ENCODE results near the gene HOXA3. TPM values are rescaled to one million over a fixed set of nuclear protein-coding genes. Genes with fewer than 3 reads are reported as not detected.

The HOXA3 gene
- total RNA-seq, 1 donor from 2014 or later, result 3.9 TPM

DNA sequence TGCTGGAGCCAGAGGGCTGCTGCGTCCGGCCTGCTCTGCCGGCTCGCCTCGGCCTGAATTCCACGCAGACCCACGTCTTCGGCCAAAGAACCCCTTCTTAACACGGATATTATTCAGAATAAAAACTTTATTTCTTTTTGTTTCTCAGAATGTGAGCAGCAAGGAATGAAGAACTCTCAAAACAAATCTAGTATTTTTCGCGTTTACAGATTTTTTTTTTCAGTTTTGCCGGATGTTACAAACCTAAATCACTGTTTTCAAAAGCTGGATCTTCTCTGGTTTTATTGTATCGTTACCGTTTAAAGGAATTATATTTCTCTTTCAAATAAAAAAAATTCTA is 45.5 kb downstream of the HOXA3 start:
- H3K4me1 ChIP-seq, result no peaks in the 10 kb centered on the region

DNA sequence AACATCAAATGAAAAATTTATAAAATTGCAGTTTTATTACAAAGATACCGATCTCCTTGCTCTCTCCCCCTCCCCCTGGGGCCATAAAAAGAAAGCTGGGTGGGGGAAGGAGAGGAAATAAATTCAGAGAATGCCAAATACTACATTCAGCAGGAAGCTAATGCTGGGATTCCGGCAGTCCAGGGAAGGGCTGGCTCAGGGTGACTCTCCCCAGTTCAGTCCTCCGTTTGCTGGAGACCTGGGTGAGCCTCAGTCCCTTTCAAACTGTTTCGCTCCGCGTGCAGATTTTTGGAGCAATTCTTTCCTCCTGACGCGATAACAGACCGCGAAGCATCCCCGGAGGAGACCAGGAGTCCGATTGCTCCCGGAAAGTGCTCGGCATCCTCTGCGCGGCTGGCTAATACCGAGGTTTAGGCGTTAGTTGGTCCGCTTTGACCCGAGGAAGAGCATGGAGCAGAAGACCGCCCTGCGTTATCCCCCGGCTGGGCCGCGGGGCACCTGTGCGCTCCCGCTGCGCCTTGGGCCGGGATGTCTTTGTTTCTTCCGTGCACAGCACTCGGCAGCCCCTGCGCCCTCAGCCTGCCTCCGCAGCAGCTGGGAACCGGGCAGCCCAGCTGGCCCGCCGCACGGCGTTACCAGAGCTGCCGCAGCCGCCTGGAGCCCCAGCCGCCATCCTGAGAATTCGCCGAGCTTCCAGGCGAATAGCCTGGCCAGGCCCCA is 46.0 kb downstream of the HOXA3 start:
- H3K9me3 ChIP-seq, result no peaks in the 10 kb centered on the region
- H3K36me3 ChIP-seq, result no peaks in the 10 kb centered on the region
- intact Hi-C loops (cut with DNase I), result no loop called here
- TF ChIP-seq POLR2AphosphoS5 (IDR thresholded peaks at IDR 0.05; ENCODE audit: insufficient read depth in 1 of 2, low read depth in 1 of 2) (no peak), POLR2A (IDR thresholded peaks at IDR 0.05) (no peak)
- TF ChIP-seq, protein P1, sequence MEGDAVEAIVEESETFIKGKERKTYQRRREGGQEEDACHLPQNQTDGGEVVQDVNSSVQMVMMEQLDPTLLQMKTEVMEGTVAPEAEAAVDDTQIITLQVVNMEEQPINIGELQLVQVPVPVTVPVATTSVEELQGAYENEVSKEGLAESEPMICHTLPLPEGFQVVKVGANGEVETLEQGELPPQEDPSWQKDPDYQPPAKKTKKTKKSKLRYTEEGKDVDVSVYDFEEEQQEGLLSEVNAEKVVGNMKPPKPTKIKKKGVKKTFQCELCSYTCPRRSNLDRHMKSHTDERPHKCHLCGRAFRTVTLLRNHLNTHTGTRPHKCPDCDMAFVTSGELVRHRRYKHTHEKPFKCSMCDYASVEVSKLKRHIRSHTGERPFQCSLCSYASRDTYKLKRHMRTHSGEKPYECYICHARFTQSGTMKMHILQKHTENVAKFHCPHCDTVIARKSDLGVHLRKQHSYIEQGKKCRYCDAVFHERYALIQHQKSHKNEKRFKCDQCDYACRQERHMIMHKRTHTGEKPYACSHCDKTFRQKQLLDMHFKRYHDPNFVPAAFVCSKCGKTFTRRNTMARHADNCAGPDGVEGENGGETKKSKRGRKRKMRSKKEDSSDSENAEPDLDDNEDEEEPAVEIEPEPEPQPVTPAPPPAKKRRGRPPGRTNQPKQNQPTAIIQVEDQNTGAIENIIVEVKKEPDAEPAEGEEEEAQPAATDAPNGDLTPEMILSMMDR (IDR thresholded peaks at IDR 0.05), result no peak
- peak overlapping the region; percentile 66 for H3K27ac ChIP-seq
- no peaks in the 10 kb centered on the region for H3K27me3 ChIP-seq
- peak overlapping the region; percentile 1 to 29 for H3K4me3 ChIP-seq
- no peaks in the 10 kb centered on the region for H3K4me1 ChIP-seq
- no peak for DNase-seq (ENCODE audit: extremely low spot score in 2 of 2)

More for the DNA sequence above, 45.5 kb downstream of the HOXA3 start:
- no peaks in the 10 kb centered on the region for H3K36me3 ChIP-seq
- intact Hi-C loops (cut with DNase I), result no loop called here
- peak overlapping the region; percentile 66 for H3K27ac ChIP-seq
- peak overlapping the region; percentile 1 to 29 for H3K4me3 ChIP-seq
- DNase-seq (ENCODE audit: extremely low spot score in 2 of 2), result no peak
- H3K9me3 ChIP-seq, result no peaks in the 10 kb centered on the region
- no peaks in the 10 kb centered on the region for H3K27me3 ChIP-seq
- TF ChIP-seq POLR2A (IDR thresholded peaks at IDR 0.05), result no peak
- TF ChIP-seq POLR2AphosphoS5 (IDR thresholded peaks at IDR 0.05; ENCODE audit: insufficient read depth in 1 of 2, low read depth in 1 of 2), result no peak
- TF ChIP-seq, protein P1 (IDR thresholded peaks at IDR 0.05), result no peak

DNA sequence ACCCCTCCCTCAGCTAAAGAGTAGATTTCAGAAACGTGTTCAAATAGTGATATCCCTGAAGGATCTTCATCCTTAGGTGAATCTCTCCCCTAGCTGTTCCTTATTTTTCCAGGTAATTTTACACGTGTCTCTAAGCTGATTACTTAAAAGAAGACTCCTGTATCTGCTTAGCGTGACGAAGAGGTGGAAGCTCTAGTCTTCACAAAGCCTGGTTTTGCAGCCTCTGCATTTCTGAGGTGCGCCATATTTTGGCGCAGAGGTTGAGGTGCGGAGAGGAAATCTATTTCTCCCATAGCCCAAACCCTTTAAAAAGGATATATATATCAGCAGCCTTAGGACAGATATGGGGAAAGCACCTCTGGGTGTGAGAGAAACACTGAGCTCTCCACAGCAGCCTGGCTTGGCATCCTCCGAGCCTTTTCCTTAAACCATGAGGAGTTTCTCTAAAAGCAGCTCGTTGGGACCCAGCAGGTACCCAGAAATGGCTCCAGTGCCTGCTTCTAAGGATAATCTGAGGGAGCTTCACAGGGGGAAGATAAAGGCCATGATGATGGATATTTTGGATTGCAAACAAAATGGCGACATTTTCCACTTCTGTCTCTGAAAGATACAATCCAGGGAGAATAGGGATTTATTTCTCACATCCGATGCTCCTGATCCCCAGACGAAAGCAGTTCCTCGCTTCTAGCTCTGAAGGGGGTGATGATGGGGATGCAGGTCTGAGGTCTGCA is 46.9 kb downstream of the HOXA3 start:
- Histone ChIP-seq H3K36me3 (no peaks in the 10 kb centered on the region), H3K27me3 (no peaks in the 10 kb centered on the region), H3K4me1 (no peaks in the 10 kb centered on the region), H3K9me3 (no peaks in the 10 kb centered on the region), H3K27ac (no peak overlapping the region), H3K4me3 (no peak overlapping the region)
- intact Hi-C loops (cut with DNase I), result no loop called here
- TF ChIP-seq POLR2A (IDR thresholded peaks at IDR 0.05) (no peak), POLR2AphosphoS5 (IDR thresholded peaks at IDR 0.05; ENCODE audit: insufficient read depth in 1 of 2, low read depth in 1 of 2) (no peak)
- TF ChIP-seq, protein P1 (IDR thresholded peaks at IDR 0.05), result no peak
- DNase-seq (ENCODE audit: extremely low spot score in 2 of 2), result no peak

DNA sequence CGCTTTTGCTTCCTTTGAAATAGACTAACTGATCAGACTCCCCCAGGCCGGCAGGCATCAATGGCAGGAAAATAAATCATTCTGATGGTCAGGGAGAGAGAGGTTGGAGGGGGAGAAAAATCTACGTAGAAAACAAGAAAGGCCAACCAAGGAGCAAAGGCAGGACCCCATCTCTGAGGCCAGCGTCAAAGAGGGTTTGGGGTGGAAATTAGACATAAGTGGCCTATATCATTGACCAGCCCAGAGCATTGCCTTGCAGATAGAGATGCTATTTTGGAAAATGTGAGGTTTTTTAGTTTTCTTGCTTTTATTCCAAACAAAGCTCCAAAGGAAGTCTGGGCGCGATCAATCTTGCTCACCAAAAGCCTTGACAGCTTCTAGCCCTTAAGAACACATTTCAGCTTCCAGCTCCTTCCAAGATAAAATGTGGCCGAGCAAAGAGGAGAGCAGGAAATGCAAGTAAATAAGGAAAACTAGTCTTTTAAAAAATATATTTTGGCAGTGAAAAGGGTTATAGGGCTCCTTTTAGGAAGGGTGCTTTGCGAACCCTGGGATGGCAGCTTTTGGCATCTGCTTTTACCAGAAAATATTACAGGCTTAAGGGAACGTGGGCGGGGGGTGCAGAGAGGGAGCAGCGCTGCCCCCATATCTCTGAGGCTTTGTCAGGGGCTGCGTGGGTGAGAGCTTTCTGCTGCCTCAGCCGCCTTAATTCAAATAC is 47.9 kb downstream of the HOXA3 start:
- H3K27ac ChIP-seq, result no peak overlapping the region
- no peak overlapping the region for H3K4me3 ChIP-seq
- H3K27me3 ChIP-seq, result no peaks in the 10 kb centered on the region
- no peak for DNase-seq (ENCODE audit: extremely low spot score in 2 of 2)
- intact Hi-C loops (cut with DNase I), result no loop called here
- H3K4me1 ChIP-seq, result peaks cover 2% of the 10 kb centered on the region
- no peaks in the 10 kb centered on the region for H3K9me3 ChIP-seq
- TF ChIP-seq POLR2A (IDR thresholded peaks at IDR 0.05), result no peak
- TF ChIP-seq, protein P1 (IDR thresholded peaks at IDR 0.05), result no peak
- no peak for TF ChIP-seq POLR2AphosphoS5 (IDR thresholded peaks at IDR 0.05; ENCODE audit: insufficient read depth in 1 of 2, low read depth in 1 of 2)
- H3K36me3 ChIP-seq, result no peaks in the 10 kb centered on the region
